Neural cell (in vitro differentiated cells): ENCODE data around the gene RABGGTA. TPM values are rescaled to one million over a fixed set of nuclear protein-coding genes. Genes with fewer than 3 reads are reported as not detected.

Experiments used
- H2AFZ ChIP-seq: fragments of 200-600, 300-800 bp; sonication (generic), shearing (Covaris generic); 2 replicates; pipeline ENCODE4 v1.6.0; 2014; ENCODE audit warnings: low read depth, mild to moderate bottlenecking, antibody characterized with exemption, low read length, moderate library complexity
- H3F3A ChIP-seq: fragments of 200-600 bp; shearing (Covaris generic); 2 replicates; pipeline ENCODE4 v1.6.1; 2016; ENCODE audit warnings: mild to moderate bottlenecking, moderate library complexity, mixed read lengths, antibody characterized with exemption, low read length; ENCODE audit not compliant: insufficient read depth, poor library complexity, severe bottlenecking
- H3K27ac ChIP-seq: fragments of 200-600, 300-800 bp; sonication (generic), shearing (Covaris generic); 2 replicates; pipeline ENCODE4 v1.5.1; 2014; ENCODE audit warnings: mild to moderate bottlenecking, low read length, moderate library complexity
- H3K27me3 ChIP-seq: fragments of 300-800, 200-600 bp; sonication (generic), shearing (Covaris generic); 2 replicates; pipeline ENCODE4 v1.6.0; 2014; ENCODE audit warnings: mild to moderate bottlenecking, low read depth, low read length, moderate library complexity; ENCODE audit not compliant: insufficient read depth
- H3K36me3 ChIP-seq: fragments of 300-800, 200-600 bp; sonication (generic), shearing (Covaris generic); 2 replicates; pipeline ENCODE4 v1.5.1; 2014; ENCODE audit warnings: mild to moderate bottlenecking, antibody characterized with exemption, low read length, moderate library complexity; ENCODE audit not compliant: insufficient read depth
- H3K4me2 ChIP-seq: fragments of 300-800, 200-600 bp; sonication (generic), shearing (Covaris generic); 2 replicates; pipeline ENCODE4 v1.6.0; 2014; ENCODE audit warnings: mild to moderate bottlenecking, low read length
- H3K4me3 ChIP-seq: fragments of 300-800, 200-600 bp; sonication (generic), shearing (Covaris generic); 2 replicates; pipeline ENCODE4 v1.5.1; 2014; ENCODE audit warnings: mild to moderate bottlenecking, low read length, moderate library complexity
- H3K79me2 ChIP-seq: fragments of 200-600 bp; shearing (Covaris generic); replicated peaks from 2 replicates; pipeline ENCODE4 v1.6.0; 2014; ENCODE audit warnings: mild to moderate bottlenecking, low read length, moderate library complexity; ENCODE audit not compliant: insufficient read depth
- H3K9ac ChIP-seq: fragments of 300-800, 200-600 bp; sonication (generic), shearing (Covaris generic); 2 replicates; pipeline ENCODE4 v1.6.1; 2016; ENCODE audit warnings: mild to moderate bottlenecking, low read length, mixed read lengths
- H3K9me2 ChIP-seq: fragments of 200-600 bp; shearing (Covaris generic); 2 replicates; pipeline ENCODE4 v1.6.1; 2016; ENCODE audit warnings: mild to moderate bottlenecking, low read length, mixed read lengths; ENCODE audit not compliant: insufficient read depth
- H3K9me3 ChIP-seq: fragments of 200-600, 300-800 bp; sonication (generic), shearing (Covaris generic); 2 replicates; pipeline ENCODE4 v1.6.1; 2016; ENCODE audit warnings: mild to moderate bottlenecking, mixed run types, low read length, moderate library complexity, mixed read lengths
- H4K20me1 ChIP-seq: fragments of 200-600 bp; shearing (Covaris generic); 2 replicates; pipeline ENCODE4 v1.6.1; 2016; ENCODE audit warnings: mild to moderate bottlenecking, mixed run types; ENCODE audit not compliant: insufficient read depth
- EP300 ChIP-seq: fragments of 450-650 bp; conservative IDR thresholded peaks from 2 replicates; pipeline ENCODE4 v1.6.1; 2014; ENCODE audit warnings: antibody characterized with exemption, mild to moderate bottlenecking, moderate library complexity; ENCODE audit not compliant: poor library complexity, severe bottlenecking
- EZH2 ChIP-seq: fragments of 200-600, 300-800 bp; shearing (Covaris generic), sonication (generic); IDR thresholded peaks from 2 replicates; pipeline ENCODE4 v1.6.1; 2014; ENCODE audit warnings: antibody characterized with exemption, low read length, borderline replicate concordance, mild to moderate bottlenecking; ENCODE audit not compliant: insufficient read depth, poor library complexity, severe bottlenecking
- MXI1 ChIP-seq: fragments of 450-650 bp; conservative IDR thresholded peaks from 2 replicates; pipeline ENCODE4 v1.6.1; 2014; ENCODE audit warnings: antibody characterized with exemption, mild to moderate bottlenecking; ENCODE audit not compliant: poor library complexity, severe bottlenecking
- POLR2AphosphoS5 ChIP-seq: IDR thresholded peaks from 2 replicates; pipeline ENCODE4 v1.6.1; 2012
- RAD21 ChIP-seq: fragments of 450-650 bp; conservative IDR thresholded peaks from 2 replicates; pipeline ENCODE4 v1.6.1; 2014; ENCODE audit warnings: antibody characterized with exemption, mild to moderate bottlenecking, moderate library complexity
- REST ChIP-seq: IDR thresholded peaks from 2 replicates; pipeline ENCODE4 v1.6.1; 2012; ENCODE audit warnings: borderline replicate concordance
- SMC3 ChIP-seq: fragments of 450-650 bp; conservative IDR thresholded peaks from 2 replicates; pipeline ENCODE4 v1.6.1; 2014; ENCODE audit warnings: antibody characterized with exemption, mild to moderate bottlenecking, moderate library complexity; ENCODE audit not compliant: poor library complexity
- TAF1 ChIP-seq: IDR thresholded peaks from 2 replicates; pipeline ENCODE4 v1.6.1; 2012; ENCODE audit warnings: low read depth
- polyA plus RNA-seq: library from polyadenylated mRNA; depleted of rRNA; stranded (reverse); fragments of >200 nt; gene quantifications from 2 replicates; pipeline ENCODE4 v1.2.3, GENCODE V29; 2014
- TF ChIP-seq, protein P1 (sequence below): fragments of 450-650 bp; IDR thresholded peaks from 2 replicates; pipeline ENCODE4 v1.5.1; 2014; ENCODE audit warnings: antibody characterized with exemption, mild to moderate bottlenecking, moderate library complexity; ENCODE audit not compliant: poor library complexity, severe bottlenecking

The RABGGTA gene
- polyA plus RNA-seq, 1 donor from 2014 or later = 33.2 TPM

GRCh38 chr14:24317141-24317928 lies 45.9 kb upstream of the RABGGTA start:
- Histone ChIP-seq H3K36me3 (no peaks in the 10 kb centered on the region), H3K9ac (no peak overlapping the region), H3K4me2 (no peak overlapping the region), H4K20me1 (no peaks in the 10 kb centered on the region), H3K9me3 (no peaks in the 10 kb centered on the region), H2AFZ (no peak overlapping the region), H3K4me3 (no peak overlapping the region), H3F3A (no peaks in the 10 kb centered on the region), H3K79me2 (no peaks in the 10 kb centered on the region), H3K27me3 (peaks cover 8% of the 10 kb centered on the region), H3K27ac (no peak overlapping the region), H3K9me2 (no peaks in the 10 kb centered on the region)
- no peak for TF ChIP-seq SMC3
- no peak for TF ChIP-seq REST
- no peak for TF ChIP-seq MXI1
- no peak for TF ChIP-seq EP300
- no peak for TF ChIP-seq RAD21
- no peak for TF ChIP-seq POLR2AphosphoS5
- no peak for TF ChIP-seq EZH2
- TF ChIP-seq TAF1 = no peak
- TF ChIP-seq, protein P1, sequence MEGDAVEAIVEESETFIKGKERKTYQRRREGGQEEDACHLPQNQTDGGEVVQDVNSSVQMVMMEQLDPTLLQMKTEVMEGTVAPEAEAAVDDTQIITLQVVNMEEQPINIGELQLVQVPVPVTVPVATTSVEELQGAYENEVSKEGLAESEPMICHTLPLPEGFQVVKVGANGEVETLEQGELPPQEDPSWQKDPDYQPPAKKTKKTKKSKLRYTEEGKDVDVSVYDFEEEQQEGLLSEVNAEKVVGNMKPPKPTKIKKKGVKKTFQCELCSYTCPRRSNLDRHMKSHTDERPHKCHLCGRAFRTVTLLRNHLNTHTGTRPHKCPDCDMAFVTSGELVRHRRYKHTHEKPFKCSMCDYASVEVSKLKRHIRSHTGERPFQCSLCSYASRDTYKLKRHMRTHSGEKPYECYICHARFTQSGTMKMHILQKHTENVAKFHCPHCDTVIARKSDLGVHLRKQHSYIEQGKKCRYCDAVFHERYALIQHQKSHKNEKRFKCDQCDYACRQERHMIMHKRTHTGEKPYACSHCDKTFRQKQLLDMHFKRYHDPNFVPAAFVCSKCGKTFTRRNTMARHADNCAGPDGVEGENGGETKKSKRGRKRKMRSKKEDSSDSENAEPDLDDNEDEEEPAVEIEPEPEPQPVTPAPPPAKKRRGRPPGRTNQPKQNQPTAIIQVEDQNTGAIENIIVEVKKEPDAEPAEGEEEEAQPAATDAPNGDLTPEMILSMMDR = no peak

DNA sequence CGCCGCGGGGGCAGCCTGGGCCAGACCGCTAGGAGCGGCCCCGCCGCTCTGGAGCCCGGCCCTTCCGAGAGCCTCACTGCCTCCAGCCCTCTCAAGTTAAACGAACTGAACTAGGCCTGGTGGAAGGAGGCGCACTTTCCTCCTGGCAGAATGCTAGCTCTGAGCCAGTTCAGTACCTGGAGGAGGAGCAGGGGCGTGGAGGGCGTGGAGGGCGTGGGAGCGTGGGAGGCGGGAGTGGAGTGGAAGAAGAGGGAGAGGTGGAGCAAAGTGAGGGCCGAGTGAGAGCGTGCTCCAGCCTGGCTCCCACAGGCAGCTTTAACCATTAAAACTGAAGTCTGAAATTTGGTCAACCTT lies 45.2 kb upstream of the RABGGTA start:
- Histone ChIP-seq H3K79me2 (no peaks in the 10 kb centered on the region), H3K36me3 (no peaks in the 10 kb centered on the region), H3K9me3 (no peaks in the 10 kb centered on the region), H3K9me2 (no peaks in the 10 kb centered on the region), H3K27me3 (peaks cover 8% of the 10 kb centered on the region), H3F3A (no peaks in the 10 kb centered on the region), H3K27ac (no peak overlapping the region), H3K4me2 (no peak overlapping the region), H2AFZ (no peak overlapping the region), H4K20me1 (no peaks in the 10 kb centered on the region), H3K9ac (no peak overlapping the region), H3K4me3 (no peak overlapping the region)
- TF ChIP-seq MXI1 (no peak), TAF1 (no peak)
